Measurements from ENCODE around the gene ZNF41. TPM values are rescaled to one million over a fixed set of nuclear protein-coding genes. Genes with fewer than 3 reads are reported as not detected.
"Not testable (repeated sequence)": the region's sequence is repeated elsewhere in the genome, so short reads cannot be mapped to it uniquely, and the experiment has no call there.

The ZNF41 gene
- total RNA-seq, 1 donor = 5.1 TPM

GRCh38 chrX:47497271-47497888 is 14.4 kb upstream of the ZNF41 start:
- peak in 1 of 3 donors; percentile 36 for DNase-seq (ENCODE audit: low read depth in 2 of 3, low spot score in 2 of 3)

GRCh38 chrX:47492133-47492532 is 9.1 kb upstream of the ZNF41 start:
- DNase-seq (ENCODE audit: low read depth in 2 of 3, low spot score in 2 of 3) = not testable (repeated sequence)

GRCh38 chrX:47489507-47490275 is 6.7 kb upstream of the ZNF41 start:
- DNase-seq (ENCODE audit: low read depth in 2 of 3, low spot score in 2 of 3) = no peak

- DNase-seq (ENCODE audit: low read depth in 2 of 3, low spot score in 2 of 3) = no peak
Observed at GRCh38 chrX:47484885-47485284, 1.9 kb upstream of the ZNF41 start.

GRCh38 chrX:47483306-47484268 is 565 bp upstream of the ZNF41 start:
- peak in 1 of 3 donors; percentile 1 for DNase-seq (ENCODE audit: low read depth in 2 of 3, low spot score in 2 of 3)

- no peak for DNase-seq (ENCODE audit: low read depth in 2 of 3, low spot score in 2 of 3)
Observed at GRCh38 chrX:47482065-47482511, 934 bp downstream of the ZNF41 start.

GRCh38 chrX:47481160-47481559 is 1.9 kb downstream of the ZNF41 start:
- no peak for DNase-seq (ENCODE audit: low read depth in 2 of 3, low spot score in 2 of 3)

- DNase-seq (ENCODE audit: low read depth in 2 of 3, low spot score in 2 of 3) = no peak
Observed at GRCh38 chrX:47480576-47480975, 2.4 kb downstream of the ZNF41 start.

- no peak for DNase-seq (ENCODE audit: low read depth in 2 of 3, low spot score in 2 of 3)
Observed at GRCh38 chrX:47475476-47475875, 7.5 kb downstream of the ZNF41 start.

GRCh38 chrX:47467106-47467505 is 15.9 kb downstream of the ZNF41 start:
- no peak for DNase-seq (ENCODE audit: low read depth in 2 of 3, low spot score in 2 of 3)

GRCh38 chrX:47460561-47460960 is 22.5 kb downstream of the ZNF41 start:
- DNase-seq (ENCODE audit: low read depth in 2 of 3, low spot score in 2 of 3) = no peak

GRCh38 chrX:47458528-47458927 is 24.5 kb downstream of the ZNF41 start:
- DNase-seq (ENCODE audit: low read depth in 2 of 3, low spot score in 2 of 3) = no peak

- DNase-seq (ENCODE audit: low read depth in 2 of 3, low spot score in 2 of 3) = no peak
Observed at GRCh38 chrX:47456080-47456479, 26.9 kb downstream of the ZNF41 start.

- no peak for DNase-seq (ENCODE audit: low read depth in 2 of 3, low spot score in 2 of 3)
Observed at GRCh38 chrX:47452112-47452511, 30.9 kb downstream of the ZNF41 start.

- DNase-seq (ENCODE audit: low read depth in 2 of 3, low spot score in 2 of 3) = no peak
Observed at GRCh38 chrX:47448165-47448806, 34.7 kb downstream of the ZNF41 start.

GRCh38 chrX:47447607-47448006 is 35.4 kb downstream of the ZNF41 start:
- no peak for DNase-seq (ENCODE audit: low read depth in 2 of 3, low spot score in 2 of 3)

GRCh38 chrX:47446971-47447370 is 36.1 kb downstream of the ZNF41 start:
- no peak for DNase-seq (ENCODE audit: low read depth in 2 of 3, low spot score in 2 of 3)

- DNase-seq (ENCODE audit: low read depth in 2 of 3, low spot score in 2 of 3) = no peak
Observed at GRCh38 chrX:47446431-47446830, 36.6 kb downstream of the ZNF41 start.

GRCh38 chrX:47430925-47431324 is 52.1 kb downstream of the ZNF41 start:
- no peak for DNase-seq (ENCODE audit: low read depth in 2 of 3, low spot score in 2 of 3)

- DNase-seq (ENCODE audit: low read depth in 2 of 3, low spot score in 2 of 3) = no peak
Observed at GRCh38 chrX:47422444-47422843, 60.6 kb downstream of the ZNF41 start.

GRCh38 chrX:47420962-47421361 is 62.1 kb downstream of the ZNF41 start:
- DNase-seq (ENCODE audit: low read depth in 2 of 3, low spot score in 2 of 3) = no peak
